SK-N-SH (cell line): ENCODE results near the gene NR6A1. TPM values are rescaled to one million over a fixed set of nuclear protein-coding genes. Genes with fewer than 3 reads are reported as not detected.
"Not testable (repeated sequence)": the region's sequence is repeated elsewhere in the genome, so short reads cannot be mapped to it uniquely, and the experiment has no call there.

Experiments used
- CTCF ChIA-PET: fragments of 300-600, 350-600 bp; formaldehyde crosslinking; extraction: SDS; loops from one replicate; lab custom pipeline; 2021; lab: Yijun Ruan, JAX
- POLR2A ChIA-PET: fragments of 350-600 bp; sonication (Branson Sonifier 250); formaldehyde crosslinking; extraction: SDS; loops from one replicate; lab custom pipeline; 2020; ENCODE audit warnings: antibody characterized with exemption, inconsistent platforms; lab: Yijun Ruan, JAX
- DNase-seq: peaks from one replicate; pipeline ENCODE4 v3.0.0; 2012
- H2AFZ ChIP-seq: fragments of 200-600 bp; sonication (generic); 2 replicates; pipeline ENCODE4 v1.8.1; 2016; ENCODE audit warnings: antibody characterized with exemption, mild to moderate bottlenecking, low read depth
- H3F3A ChIP-seq: fragments of 200-600 bp; sonication (generic); replicated peaks from 2 replicates; pipeline ENCODE3; 2016; ENCODE audit warnings: antibody characterized with exemption, mild to moderate bottlenecking; ENCODE audit not compliant: insufficient read depth
- H3K27ac ChIP-seq, 2 experiments: fragments of 200-500 bp in 1 of 2; fragments of 200-600 bp in 1 of 2; sonication (Bioruptor generic) in 1 of 2; sonication (generic), shearing (Covaris generic) in 1 of 2; 2 replicates each; pipeline versions ENCODE4 v1.5.1 to v1.6.1; 2014 to 2016; ENCODE audit warnings: low read depth in 2 of 2, inconsistent platforms in 1 of 2, low read length in 1 of 2, mild to moderate bottlenecking in 1 of 2, mixed read lengths in 1 of 2
- H3K27me3 ChIP-seq: fragments of 200-600 bp; sonication (generic), shearing (Covaris generic); 2 replicates; pipeline ENCODE4 v1.6.1; 2016; ENCODE audit warnings: mixed run types; ENCODE audit not compliant: insufficient read depth
- H3K36me3 ChIP-seq, 2 experiments: fragments of 200-500 bp in 1 of 2; fragments of 200-600 bp in 1 of 2; sonication (Bioruptor generic) in 1 of 2; sonication (generic) in 1 of 2; replicated peaks in 1 of 2; 2 replicates each; pipeline versions ENCODE3 to v1.5.1; 2014 to 2016; ENCODE audit warnings: low read length in 1 of 2, mild to moderate bottlenecking in 1 of 2; ENCODE audit not compliant: insufficient read depth in 2 of 2, control insufficient read depth in 1 of 2
- H3K4me1 ChIP-seq, 2 experiments: fragments of 200-500 bp in 1 of 2; fragments of 200-600 bp in 1 of 2; sonication (Bioruptor generic) in 1 of 2; sonication (generic), shearing (Covaris generic) in 1 of 2; 2 replicates each; pipeline versions ENCODE4 v1.5.1 to v1.6.1; 2014 to 2016; ENCODE audit warnings: low read depth in 1 of 2, low read length in 1 of 2, mixed run types in 1 of 2; ENCODE audit not compliant: insufficient read depth in 2 of 2, control insufficient read depth in 1 of 2
- H3K4me2 ChIP-seq: fragments of 200-600 bp; sonication (generic), shearing (Covaris generic); 2 replicates; pipeline ENCODE4 v1.6.1; 2017; ENCODE audit warnings: mixed run types
- H3K4me3 ChIP-seq, 2 experiments: fragments of 200-500 bp in 1 of 2; fragments of 200-600 bp in 1 of 2; sonication (Bioruptor generic) in 1 of 2; sonication (generic), shearing (Covaris generic) in 1 of 2; 2 replicates each; pipeline versions ENCODE4 v1.5.1 to v1.8.1; 2014 to 2016; ENCODE audit warnings: low read depth in 2 of 2, inconsistent platforms in 1 of 2, low read length in 1 of 2, mild to moderate bottlenecking in 1 of 2, mixed read lengths in 1 of 2, moderate library complexity in 1 of 2
- H3K79me2 ChIP-seq: fragments of 200-600 bp; sonication (generic); 2 replicates; pipeline ENCODE4 v1.8.1; 2017; ENCODE audit warnings: mild to moderate bottlenecking; ENCODE audit not compliant: insufficient read depth
- H3K9ac ChIP-seq: fragments of 200-600 bp; sonication (generic); 2 replicates; pipeline ENCODE4 v1.6.1; 2017; ENCODE audit warnings: mixed run types
- H3K9me2 ChIP-seq: fragments of 200-600 bp; sonication (generic); 2 replicates; pipeline ENCODE4 v1.6.1; 2017; ENCODE audit warnings: mixed run types
- H3K9me3 ChIP-seq: fragments of 200-600 bp; sonication (generic); 2 replicates; pipeline ENCODE4 v1.6.1; 2017; ENCODE audit warnings: mixed run types, mild to moderate bottlenecking, moderate library complexity
- H4K20me1 ChIP-seq: fragments of 200-600 bp; sonication (generic); 2 replicates; pipeline ENCODE4 v1.6.1; 2017; ENCODE audit warnings: mild to moderate bottlenecking, mixed run types; ENCODE audit not compliant: insufficient read depth
- MXI1 ChIP-seq: IDR thresholded peaks from 2 replicates; pipeline ENCODE4 v1.6.1; 2012; ENCODE audit warnings: mild to moderate bottlenecking, low read depth, low read length, improper control_type of control experiment
- RCOR1 ChIP-seq: fragments of 150-350 bp; IDR thresholded peaks from 2 replicates; pipeline ENCODE4 v1.6.1; 2017; ENCODE audit warnings: antibody characterized with exemption, low read length
- SIN3A ChIP-seq: IDR thresholded peaks from 2 replicates; pipeline ENCODE4 v1.6.1; 2012; ENCODE audit warnings: low read depth, mild to moderate bottlenecking, low read length, moderate library complexity, borderline replicate concordance
- WGBS: methylation state at CpG from one replicate; pipeline ENCODE4 v1.1.6; 2017; ENCODE audit warnings: low lambda C conversion rate; 5-methylcytosine and 5-hydroxymethylcytosine counted together
- polyA plus RNA-seq, 3 experiments: library from polyadenylated mRNA; depleted of rRNA; stranded (reverse); fragments of >200 nt; gene quantifications; 2 replicates each; pipeline ENCODE4 v1.2.3, GENCODE V29; 2012
- TF ChIP-seq, protein P1 (sequence below): fragments of 150-350 bp; IDR thresholded peaks from 2 replicates; pipeline ENCODE4 v1.6.1; 2017; ENCODE audit warnings: antibody characterized with exemption, low read length, low read depth, borderline replicate concordance
- TF ChIP-seq, protein P2 (sequence below): IDR thresholded peaks from 2 replicates; pipeline ENCODE4 v1.4.0; 2012; ENCODE audit warnings: low read depth, borderline replicate concordance
- TF ChIP-seq, protein P3 (sequence below): IDR thresholded peaks from 2 replicates; pipeline ENCODE4 v1.4.0; 2012; ENCODE audit warnings: low read depth, borderline replicate concordance

Gene NR6A1
- polyA plus RNA-seq, 1 of the 3 experiments (the other 2 are of a cell fraction) = 1.2 TPM

DNA sequence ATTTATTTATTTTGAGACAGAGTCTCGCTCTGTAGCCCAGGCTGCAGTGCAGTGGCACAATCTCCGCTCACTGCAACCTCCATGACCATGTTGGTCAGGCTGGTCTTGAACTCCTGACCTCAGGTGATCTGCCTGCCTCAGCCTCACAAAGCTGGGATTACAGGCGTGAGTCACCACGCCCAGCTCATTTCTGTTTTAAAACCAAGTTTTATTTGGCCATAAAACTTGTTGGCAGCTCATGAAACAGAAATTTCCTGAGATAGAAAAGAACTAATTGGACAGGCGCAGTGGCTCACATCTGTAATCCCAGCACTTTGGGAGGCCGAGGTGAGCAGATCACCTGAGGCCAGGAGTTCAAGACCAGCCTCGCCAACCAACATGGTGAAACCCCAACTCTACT is 155.3 kb downstream of the NR6A1 start:
- H4K20me1 ChIP-seq, H3K79me2 ChIP-seq, H3K4me3 ChIP-seq, H3K9me2 ChIP-seq, H3K9me3 ChIP-seq, H3K4me2 ChIP-seq, H3K27ac ChIP-seq, POLR2A ChIA-PET, H3F3A ChIP-seq, H2AFZ ChIP-seq, H3K27me3 ChIP-seq, H3K9ac ChIP-seq, H3K36me3 ChIP-seq, DNase-seq: not testable (repeated sequence)
- CTCF ChIA-PET = interaction anchor here (1.2 to 8.5 kb wide), 9 partner anchors 8 to 156 kb away, joined by 3 to 301 read pairs (median 5); no protein-coding TSS in a partner anchor
- H3K4me1 ChIP-seq = peaks cover 2 to 16% of the 10 kb centered on the region in 2 experiments
- 91% methylated on average over 7 of the region's 7 CpGs for WGBS

DNA sequence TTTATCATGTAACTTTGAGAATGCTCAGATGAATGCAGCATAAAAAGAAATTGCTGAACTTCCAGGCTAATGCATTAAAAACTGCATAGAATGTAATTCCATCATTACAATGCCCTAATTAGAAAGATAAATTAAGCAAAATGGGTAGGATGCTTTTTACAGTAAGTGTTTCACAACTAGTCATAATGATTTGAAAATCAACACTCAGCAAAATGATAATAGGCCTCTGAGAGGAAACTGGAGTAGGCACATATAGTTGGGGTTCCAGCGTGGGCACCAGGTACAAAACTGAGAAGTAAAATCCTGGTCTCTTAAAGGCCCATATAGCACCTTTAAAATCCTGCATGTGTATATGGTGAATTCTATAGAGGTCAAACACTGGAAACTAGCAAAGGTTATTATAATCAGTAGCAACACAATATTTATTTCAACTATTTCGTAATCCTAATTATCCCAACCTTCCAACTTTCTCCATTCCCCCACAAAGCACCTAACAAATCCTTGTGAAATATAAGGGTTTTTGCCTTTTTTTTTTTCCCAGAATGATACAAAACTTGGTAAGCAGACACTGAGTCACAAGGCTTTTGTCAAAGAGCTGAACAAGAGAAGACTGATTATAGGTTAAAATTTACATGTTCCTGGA is 155.9 kb downstream of the NR6A1 start:
- Histone ChIP-seq H3K79me2 (peaks cover under 1% of the 10 kb centered on the region; the same call in 1 of the 2 replicates), H3K36me3 (no peaks in the 10 kb centered on the region), H3K27me3 (no peaks in the 10 kb centered on the region), H3F3A (peaks cover 5% of the 10 kb centered on the region), H3K9me3 (no peaks in the 10 kb centered on the region), H3K4me3 (no peak overlapping the region), H2AFZ (no peak overlapping the region), H3K4me1 (peaks cover 2 to 16% of the 10 kb centered on the region in 2 experiments), H3K27ac (no peak overlapping the region), H3K4me2 (no peak overlapping the region), H3K9me2 (no peaks in the 10 kb centered on the region), H4K20me1 (no peaks in the 10 kb centered on the region), H3K9ac (no peak overlapping the region)
- ChIA-PET POLR2A (no interaction called here), CTCF (interaction anchor here (0.7 to 8.5 kb wide), 9 partner anchors 9 to 238 kb away, joined by 3 to 301 read pairs (median 5); partner anchors contain the start of gene WDR38)
- no peak for DNase-seq
- 93% methylated on average over 2 of the region's 2 CpGs for WGBS
- TF ChIP-seq, protein P1, sequence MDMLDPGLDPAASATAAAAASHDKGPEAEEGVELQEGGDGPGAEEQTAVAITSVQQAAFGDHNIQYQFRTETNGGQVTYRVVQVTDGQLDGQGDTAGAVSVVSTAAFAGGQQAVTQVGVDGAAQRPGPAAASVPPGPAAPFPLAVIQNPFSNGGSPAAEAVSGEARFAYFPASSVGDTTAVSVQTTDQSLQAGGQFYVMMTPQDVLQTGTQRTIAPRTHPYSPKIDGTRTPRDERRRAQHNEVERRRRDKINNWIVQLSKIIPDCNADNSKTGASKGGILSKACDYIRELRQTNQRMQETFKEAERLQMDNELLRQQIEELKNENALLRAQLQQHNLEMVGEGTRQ = no peak
- TF ChIP-seq, protein P2, sequence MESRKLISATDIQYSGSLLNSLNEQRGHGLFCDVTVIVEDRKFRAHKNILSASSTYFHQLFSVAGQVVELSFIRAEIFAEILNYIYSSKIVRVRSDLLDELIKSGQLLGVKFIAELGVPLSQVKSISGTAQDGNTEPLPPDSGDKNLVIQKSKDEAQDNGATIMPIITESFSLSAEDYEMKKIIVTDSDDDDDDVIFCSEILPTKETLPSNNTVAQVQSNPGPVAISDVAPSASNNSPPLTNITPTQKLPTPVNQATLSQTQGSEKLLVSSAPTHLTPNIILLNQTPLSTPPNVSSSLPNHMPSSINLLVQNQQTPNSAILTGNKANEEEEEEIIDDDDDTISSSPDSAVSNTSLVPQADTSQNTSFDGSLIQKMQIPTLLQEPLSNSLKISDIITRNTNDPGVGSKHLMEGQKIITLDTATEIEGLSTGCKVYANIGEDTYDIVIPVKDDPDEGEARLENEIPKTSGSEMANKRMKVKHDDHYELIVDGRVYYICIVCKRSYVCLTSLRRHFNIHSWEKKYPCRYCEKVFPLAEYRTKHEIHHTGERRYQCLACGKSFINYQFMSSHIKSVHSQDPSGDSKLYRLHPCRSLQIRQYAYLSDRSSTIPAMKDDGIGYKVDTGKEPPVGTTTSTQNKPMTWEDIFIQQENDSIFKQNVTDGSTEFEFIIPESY = no peak
- TF ChIP-seq, protein P3, sequence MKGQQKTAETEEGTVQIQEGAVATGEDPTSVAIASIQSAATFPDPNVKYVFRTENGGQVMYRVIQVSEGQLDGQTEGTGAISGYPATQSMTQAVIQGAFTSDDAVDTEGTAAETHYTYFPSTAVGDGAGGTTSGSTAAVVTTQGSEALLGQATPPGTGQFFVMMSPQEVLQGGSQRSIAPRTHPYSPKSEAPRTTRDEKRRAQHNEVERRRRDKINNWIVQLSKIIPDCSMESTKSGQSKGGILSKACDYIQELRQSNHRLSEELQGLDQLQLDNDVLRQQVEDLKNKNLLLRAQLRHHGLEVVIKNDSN = no peak
- no peak for TF ChIP-seq SIN3A
- TF ChIP-seq MXI1 = no peak
- TF ChIP-seq RCOR1 = no peak
